ENCODE results near the gene VEGFB.
A peak's percentile ranks its signal among the peaks of the same experiment; 100 is the strongest.

Gene VEGFB

DNA sequence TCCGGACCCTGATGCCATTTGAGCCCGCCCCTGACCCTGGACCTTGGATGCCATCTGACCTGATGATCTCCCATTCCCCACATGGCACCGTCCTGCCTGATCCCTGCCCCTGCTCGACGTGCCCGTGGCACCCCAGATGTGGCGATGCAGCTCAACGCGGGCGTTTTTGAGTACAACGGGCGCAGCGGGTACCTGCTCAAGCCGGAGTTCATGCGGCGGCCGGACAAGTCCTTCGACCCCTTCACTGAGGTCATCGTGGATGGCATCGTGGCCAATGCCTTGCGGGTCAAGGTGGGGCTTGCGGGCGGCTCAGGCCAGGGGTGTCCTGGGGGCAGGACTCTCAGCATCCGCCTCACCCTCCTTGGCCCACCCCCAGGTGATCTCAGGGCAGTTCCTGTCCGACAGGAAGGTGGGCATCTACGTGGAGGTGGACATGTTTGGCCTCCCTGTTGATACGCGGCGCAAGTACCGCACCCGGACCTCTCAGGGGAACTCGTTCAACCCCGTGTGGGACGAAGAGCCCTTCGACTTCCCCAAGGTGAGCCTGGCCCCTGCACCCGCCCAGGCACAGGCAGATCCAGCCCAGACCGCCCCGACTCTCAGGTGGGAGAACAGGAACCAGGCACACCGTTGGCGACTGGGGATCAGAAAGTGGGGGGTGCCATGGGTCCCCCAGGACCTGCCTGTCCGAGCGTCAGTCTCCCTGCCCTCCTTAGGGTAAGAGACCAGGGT, 28.1 kb downstream of the VEGFB start:
- no peak for DNase-seq (ENCODE audit: low read depth)

GRCh38 chr11:64263021-64263946, 28.9 kb downstream of the VEGFB start:
- DNase-seq (ENCODE audit: low read depth): no peak

DNA sequence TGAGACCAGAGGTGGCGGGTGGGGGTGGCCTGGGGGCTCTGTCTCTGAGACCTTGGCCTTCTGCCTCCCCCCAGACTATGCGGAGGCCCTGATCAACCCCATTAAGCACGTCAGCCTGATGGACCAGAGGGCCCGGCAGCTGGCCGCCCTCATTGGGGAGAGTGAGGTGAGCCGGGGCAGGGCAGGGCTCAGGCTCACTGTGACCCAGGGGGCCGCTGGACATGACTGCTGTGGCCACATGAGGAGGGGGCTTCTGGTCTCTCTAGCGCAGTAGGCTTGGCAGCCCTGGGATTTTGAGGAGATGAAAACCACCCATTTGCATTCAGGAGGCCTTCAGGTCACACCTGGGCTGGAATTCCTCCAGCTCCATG, 29.5 kb downstream of the VEGFB start:
- DNase-seq (ENCODE audit: low read depth): no peak

- no peak for DNase-seq (ENCODE audit: low read depth)
Measured at GRCh38 chr11:64264371-64264852, 30.0 kb downstream of the VEGFB start.

GRCh38 chr11:64265176-64266160, 31.1 kb downstream of the VEGFB start:
- DNase-seq (ENCODE audit: low read depth): no peak

- DNase-seq (ENCODE audit: low read depth): no peak
Measured at GRCh38 chr11:64266339-64266738, 32.0 kb downstream of the VEGFB start.

DNA sequence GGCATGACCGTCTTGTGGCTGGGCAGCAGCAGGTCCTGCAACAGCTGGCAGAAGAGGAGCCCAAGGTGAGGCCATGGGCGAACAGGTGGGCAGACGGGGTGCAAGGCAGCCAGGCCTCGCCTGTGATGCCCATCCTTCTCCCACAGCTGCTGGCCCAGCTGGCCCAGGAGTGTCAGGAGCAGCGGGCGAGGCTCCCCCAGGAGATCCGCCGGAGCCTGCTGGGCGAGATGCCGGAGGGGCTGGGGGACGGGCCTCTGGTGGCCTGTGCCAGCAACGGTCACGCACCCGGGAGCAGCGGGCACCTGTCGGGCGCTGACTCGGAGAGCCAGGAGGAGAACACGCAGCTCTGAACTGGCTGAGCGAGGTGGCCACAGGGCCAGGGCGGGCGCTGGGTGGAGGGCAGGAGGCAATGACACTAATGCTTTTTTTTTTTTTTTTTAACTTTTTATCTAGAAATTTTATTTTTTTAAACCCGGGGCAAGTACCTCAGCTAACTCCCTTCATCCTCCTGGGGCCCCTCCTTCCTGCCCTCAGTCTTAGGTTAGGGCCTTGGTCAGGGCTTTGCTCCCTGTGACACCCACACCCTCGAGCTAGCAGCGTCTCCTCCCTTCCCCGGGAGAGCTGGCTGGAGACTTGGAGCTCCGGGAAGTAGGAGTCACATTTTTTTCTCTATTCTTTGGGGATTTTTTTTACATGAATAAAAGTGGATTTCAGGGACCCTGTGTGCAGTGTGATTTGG, 33.0 kb downstream of the VEGFB start:
- no peak for DNase-seq (ENCODE audit: low read depth)

GRCh38 chr11:64268025-64268892, 33.9 kb downstream of the VEGFB start:
- no peak for DNase-seq (ENCODE audit: low read depth)

- DNase-seq (ENCODE audit: low read depth): no peak
Measured at GRCh38 chr11:64268893-64269539, 34.6 kb downstream of the VEGFB start.

DNA sequence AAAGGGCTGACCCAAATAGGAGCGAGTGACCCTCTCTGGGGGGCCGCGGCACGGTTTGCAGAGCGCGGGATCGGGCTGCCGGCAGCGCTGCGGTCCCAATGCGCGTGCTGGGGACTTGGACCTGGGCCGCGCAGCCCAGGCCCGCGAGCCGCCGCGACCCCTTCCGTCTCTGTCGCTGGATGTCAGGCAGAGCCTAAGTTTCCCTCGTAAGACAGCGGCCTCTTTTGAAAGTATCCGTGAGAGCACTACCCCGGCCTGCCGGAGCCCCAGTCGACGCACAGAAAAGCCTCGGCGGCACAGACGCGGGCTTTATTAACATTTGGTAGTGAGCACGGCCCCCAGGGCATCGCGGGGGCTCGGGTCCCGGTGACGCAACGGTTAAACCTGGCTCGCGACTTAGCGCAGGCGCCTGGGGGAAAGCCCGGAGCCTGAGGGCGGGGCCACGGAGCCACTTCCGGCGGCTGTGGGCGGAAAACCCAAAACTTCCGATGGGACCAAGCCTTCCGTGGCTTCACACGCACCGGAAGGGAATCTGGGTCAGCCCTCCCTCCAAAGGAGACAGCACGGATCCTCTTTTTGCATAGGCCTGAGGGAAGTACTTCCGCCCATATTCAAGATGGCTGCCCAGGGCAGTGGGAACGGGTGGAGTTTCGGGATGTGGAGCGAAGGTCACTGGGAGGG, 35.3 kb downstream of the VEGFB start:
- DNase-seq (ENCODE audit: low read depth): peak; percentile 96

DNA sequence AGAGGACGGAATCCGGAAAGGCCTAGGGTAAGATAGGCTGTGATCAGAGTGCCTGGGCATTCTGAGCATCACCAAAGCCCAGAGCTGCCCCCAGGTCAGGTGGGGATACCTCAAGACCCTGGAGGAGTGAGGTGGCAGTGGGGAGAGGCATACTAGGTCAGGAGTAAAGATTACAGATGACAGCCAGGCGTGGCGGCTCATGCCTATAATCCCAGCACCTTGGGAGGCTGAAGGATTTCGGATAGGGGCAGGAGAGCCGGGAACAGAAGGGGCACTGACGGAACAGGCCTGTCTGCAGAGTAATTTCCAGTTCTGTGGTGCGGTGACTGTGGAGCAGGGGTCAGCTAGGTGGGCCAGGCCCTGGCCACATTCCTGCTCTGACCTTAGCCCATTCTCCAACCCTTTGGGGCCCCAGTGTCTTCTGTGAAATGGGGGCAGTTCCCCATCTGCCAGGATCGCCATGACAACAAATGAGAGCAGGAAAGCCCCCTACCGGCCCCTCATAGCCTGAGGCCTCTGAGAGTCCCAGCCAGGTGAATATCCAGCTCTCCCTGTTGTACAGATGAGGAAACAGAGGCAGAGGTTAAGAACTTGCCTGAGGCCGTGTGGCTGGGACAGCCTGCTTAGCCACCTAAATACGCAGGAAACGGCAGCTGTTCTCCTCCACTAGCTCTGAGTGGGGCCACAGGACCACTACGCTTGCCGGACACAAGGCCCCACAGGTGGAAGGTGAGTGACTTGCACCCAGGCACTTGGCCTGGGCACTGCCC, 40.8 kb downstream of the VEGFB start:
- no peak for DNase-seq (ENCODE audit: low read depth)

DNA sequence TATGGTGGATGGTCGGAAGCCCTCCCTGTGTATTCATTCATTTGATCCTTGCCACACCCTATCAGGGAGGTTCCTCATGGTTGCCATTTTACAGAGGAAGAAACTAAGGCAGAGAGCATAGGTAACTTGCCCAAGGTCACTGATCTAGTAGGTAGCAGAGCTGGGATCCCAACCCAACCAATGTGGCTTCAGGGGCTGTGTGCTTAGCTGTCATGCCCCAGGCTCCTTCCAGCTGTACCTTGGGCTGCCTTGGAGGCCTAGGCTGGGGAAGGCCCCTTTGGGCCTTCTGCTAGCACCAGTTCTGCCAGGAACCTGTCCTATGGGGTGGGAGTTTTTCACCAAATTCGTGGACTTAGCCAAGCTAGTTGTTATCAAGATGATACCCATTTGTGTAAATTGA, 41.5 kb downstream of the VEGFB start:
- DNase-seq (ENCODE audit: low read depth): no peak

DNA sequence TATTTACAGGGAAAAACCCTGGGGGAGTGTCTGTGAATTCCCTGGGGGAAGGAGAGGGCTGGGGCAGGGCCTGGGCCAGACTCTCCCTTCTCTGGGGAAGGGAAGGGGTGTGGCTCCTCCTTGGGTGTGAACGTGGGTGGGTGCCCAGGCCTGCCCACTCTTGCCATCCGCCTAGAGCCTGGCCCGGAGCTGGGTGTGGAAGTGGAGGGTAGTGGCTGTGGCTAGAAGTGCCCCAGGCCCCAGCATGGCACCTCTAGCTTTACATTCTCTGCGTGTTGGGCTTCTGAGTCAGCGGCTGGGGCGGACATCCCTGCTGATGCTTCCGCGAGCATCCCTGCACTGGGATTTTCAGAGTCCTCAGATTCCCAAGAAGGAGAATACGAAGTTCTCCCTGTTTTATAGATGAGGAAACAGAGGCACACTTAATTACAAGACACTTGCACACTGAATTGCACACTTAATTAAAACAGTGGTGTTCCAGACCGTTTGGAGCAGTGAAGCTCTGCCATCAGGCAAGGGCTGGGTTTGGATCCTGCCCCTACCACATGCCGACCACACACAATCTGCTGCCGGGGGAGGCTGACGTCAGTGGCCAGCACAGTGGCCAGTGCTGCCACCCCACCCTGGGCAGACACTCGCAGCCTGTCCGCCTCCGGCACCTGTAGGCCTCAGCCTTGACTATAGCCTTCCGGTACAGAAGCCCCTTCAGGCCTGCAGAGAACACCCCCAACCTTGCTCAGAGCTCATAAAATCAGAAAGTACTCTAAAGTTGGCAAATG, 42.5 kb downstream of the VEGFB start:
- no peak for DNase-seq (ENCODE audit: low read depth)

- no peak for DNase-seq (ENCODE audit: low read depth)
Measured at GRCh38 chr11:64278576-64279190, 44.3 kb downstream of the VEGFB start.

- no peak for DNase-seq (ENCODE audit: low read depth)
Measured at GRCh38 chr11:64281957-64282770, 47.8 kb downstream of the VEGFB start.

DNA sequence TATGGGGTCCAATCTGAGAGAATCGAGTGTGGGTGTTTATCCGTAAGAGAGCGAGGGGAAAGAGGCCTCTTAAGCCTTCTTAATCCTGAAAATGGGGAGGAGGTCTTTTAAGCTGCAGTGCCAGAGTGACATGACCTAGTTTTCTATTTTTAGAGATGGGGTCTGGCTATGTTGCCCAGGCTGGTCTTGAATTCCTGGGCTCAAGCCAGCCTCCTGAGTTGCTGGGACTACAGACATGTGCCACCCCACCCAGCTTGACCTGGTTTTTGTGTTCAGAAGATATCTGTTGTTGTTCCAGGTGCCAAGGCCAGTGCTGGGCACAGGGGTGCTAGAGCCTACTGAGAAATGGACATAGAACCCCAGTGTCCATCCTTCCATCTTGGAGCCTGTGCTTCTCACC, 48.7 kb downstream of the VEGFB start:
- no peak for DNase-seq (ENCODE audit: low read depth)

Data from stimulated activated CD8-positive, alpha-beta memory T cell treated with anti-CD3 and anti-CD28 coated beads, Interleukin-12 subunit alpha, Interleukin-12 subunit beta, amount 100 ng/mL, for 1 hour (primary cell).